ENCODE results near the gene BRD2. TPM values are rescaled to one million over a fixed set of nuclear protein-coding genes. Genes with fewer than 3 reads are reported as not detected.

The BRD2 gene
- 100 to 1,000 TPM; 238 to 291 TPM for total RNA-seq

DNA sequence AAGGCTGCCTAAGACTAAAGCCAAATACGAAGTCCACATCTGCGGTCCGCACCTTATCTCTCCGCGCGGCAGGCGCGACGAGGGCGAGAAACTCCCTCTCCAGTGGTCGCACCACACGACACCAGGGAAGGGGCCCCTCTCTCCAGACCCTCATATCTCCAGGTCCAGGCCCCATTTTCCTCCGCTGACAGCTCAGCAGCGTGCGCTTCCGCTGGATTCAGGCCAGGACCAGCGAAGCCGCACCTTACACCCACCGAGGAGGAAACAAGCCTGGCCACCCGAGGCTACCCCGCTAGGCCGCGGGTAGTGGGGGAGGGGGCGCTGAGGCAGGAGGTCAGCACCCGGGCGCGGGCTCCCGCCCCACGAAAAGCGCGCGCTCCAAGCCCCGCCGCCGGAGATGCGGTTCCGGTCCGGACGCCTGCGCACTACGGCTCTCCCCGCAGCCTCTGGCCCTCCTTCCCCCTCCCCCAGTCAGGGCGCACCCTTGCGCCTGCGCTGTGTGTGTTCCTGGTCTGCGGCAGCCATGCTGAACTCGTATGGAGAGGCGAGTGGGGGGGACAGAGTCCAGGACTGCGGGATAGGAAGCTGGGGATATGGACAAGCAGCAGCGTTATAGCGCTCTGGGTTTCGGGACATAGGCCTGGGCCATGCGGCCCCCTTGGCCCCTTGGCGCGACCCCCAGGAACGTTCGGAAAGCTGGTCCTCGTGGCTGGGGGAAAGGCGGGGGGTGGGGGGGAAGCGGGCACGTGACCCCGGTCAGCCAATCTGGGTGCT, at the start of gene BRD2:
Gene BRD2, plus strand, starts transcription at position 502 of the 774 bp plus-strand sequence. CDS start 4,305 bp downstream, outside the sequence.
- no peaks in the 10 kb centered on the region for H3K27me3 Mint-ChIP-seq (ENCODE audit: low read depth)
- DNase-seq (peak; percentile 96 to 97), ATAC-seq (replicated peaks in 1 of 2) (peak; percentile 34 to 37)
- H3K9me3 Mint-ChIP-seq, result no peaks in the 10 kb centered on the region
- H3K4me3 Mint-ChIP-seq, result peak within 1 kb of the TSS; percentile 86 to 97
- H3K27ac Mint-ChIP-seq, result peak within 1 kb of the TSS; percentile 98
- H3K4me1 Mint-ChIP-seq (ENCODE audit: low read depth), result peaks cover 34% of the 10 kb centered on the region
- H3K36me3 Mint-ChIP-seq (ENCODE audit: insufficient read depth in 2 of 2), result peaks cover 20 to 31% of the 10 kb centered on the region in 2 donors

DNA sequence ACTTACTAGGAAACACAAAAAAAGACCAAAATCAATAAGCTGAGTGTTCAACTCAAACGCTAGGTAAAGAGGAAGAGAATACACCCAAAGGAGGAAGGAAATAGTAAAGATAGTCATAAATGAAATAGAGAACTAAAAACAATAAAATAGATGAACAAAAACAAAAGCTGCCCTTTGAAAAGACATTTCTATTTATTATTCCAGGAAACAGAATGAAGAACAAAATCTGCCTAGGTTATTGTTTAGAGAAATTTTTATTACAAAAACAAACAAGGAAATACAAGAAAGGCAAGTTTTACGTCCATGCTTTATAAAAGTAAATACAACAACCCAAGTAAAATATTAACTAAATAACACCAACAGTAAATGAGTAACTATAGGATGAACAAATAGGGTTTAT, 47.7 kb upstream of the BRD2 start:
- no peaks in the 10 kb centered on the region for H3K4me1 Mint-ChIP-seq (ENCODE audit: low read depth)
- H3K27me3 Mint-ChIP-seq (ENCODE audit: low read depth), result peaks cover 7% of the 10 kb centered on the region
- peak overlapping the region; percentile 61 for H3K27ac Mint-ChIP-seq
- H3K36me3 Mint-ChIP-seq (ENCODE audit: insufficient read depth in 2 of 2), result no peaks in the 10 kb centered on the region
- DNase-seq (no peak), ATAC-seq (replicated peaks in 1 of 2) (no peak)
- H3K4me3 Mint-ChIP-seq, result no peak overlapping the region
- H3K9me3 Mint-ChIP-seq, result no peaks in the 10 kb centered on the region

DNA sequence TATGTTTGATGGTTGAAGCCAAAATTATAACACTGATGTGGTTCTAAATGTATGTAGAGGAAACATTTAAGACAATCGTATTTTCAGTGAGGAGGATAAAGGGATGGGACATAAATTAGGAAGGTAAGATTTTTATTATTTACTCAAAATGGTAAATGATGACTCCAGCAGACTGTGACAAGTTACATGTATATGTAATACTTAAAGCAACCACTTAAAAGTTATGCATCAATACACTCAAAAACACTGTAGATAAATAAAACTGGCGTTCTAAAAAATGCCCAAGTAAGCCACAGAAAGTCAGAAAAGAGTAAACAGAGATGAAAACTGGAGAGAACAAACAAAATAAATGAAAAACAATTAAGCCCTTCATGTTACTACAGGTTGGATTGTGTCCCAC, 46.3 kb upstream of the BRD2 start:
- H3K27ac Mint-ChIP-seq, result no peak overlapping the region

DNA sequence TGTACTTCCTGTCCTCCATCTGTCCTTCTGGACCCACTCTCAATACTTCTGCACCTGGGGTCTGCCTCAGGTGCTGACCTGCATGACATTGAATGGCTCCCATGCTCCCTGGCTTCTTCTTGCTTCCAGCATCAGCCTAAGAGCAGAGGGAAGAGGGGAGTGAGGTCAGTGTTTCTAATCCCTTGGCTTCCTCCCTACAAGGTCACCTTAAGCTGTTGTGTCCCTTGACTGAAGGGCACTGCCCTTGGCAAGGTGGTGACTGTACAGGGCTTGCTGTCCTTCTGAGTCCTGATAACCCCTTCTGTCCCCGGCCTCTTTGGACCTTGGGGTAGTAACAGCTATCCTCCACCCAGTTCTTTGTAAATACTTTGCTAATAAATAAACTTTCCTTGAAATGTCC, 37.2 kb upstream of the BRD2 start:
- Mint-ChIP-seq H3K4me1 (ENCODE audit: low read depth) (no peaks in the 10 kb centered on the region), H3K4me3 (no peak overlapping the region), H3K27ac (no peak overlapping the region), H3K27me3 (ENCODE audit: low read depth) (no peaks in the 10 kb centered on the region), H3K9me3 (no peaks in the 10 kb centered on the region), H3K36me3 (ENCODE audit: insufficient read depth in 2 of 2) (no peaks in the 10 kb centered on the region)
- ATAC-seq (replicated peaks in 1 of 2) (no peak), DNase-seq (no peak)

More for the DNA sequence above, 46.3 kb upstream of the BRD2 start:
- Mint-ChIP-seq H3K4me1 (ENCODE audit: low read depth) (no peaks in the 10 kb centered on the region), H3K27me3 (ENCODE audit: low read depth) (peaks cover 7% of the 10 kb centered on the region), H3K4me3 (no peak overlapping the region), H3K36me3 (ENCODE audit: insufficient read depth in 2 of 2) (no peaks in the 10 kb centered on the region), H3K9me3 (no peaks in the 10 kb centered on the region)
- DNase-seq (no peak), ATAC-seq (replicated peaks in 1 of 2) (no peak)

DNA sequence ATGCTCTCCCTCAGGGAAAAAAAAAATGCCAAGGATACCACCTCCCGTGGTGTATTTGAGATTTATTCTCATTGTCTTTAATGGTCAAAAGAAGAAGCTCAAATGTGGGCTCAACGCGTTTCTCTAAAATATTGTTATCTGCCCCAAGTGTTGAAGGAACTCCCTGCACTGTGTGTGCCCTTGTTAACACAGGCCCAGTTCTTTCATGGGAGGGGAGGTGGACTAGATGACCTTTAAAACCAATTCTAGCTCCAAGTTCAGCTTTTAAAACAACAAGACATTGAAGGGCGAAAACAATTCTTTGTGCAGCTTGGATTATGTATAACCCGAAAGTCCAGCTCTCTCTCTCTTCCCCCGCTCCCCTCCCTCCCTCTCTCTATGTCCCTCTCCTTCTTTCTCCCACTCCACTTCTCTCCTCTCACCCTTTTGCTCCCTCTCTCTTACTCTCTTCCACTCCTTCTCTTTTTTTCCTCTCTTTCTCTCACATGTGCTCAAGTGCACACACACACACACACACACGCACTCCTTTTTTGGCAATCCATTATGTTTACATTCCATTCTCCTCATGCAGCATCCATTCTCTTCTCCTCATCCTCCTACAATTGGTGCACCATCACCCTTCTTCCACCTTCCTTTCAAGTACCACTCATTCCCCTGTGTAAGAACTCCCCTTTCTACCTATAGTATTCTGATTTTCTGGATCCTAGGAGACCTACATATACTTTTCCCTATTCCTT, 36.1 kb upstream of the BRD2 start:
- no peak overlapping the region for H3K27ac Mint-ChIP-seq
- no peak overlapping the region for H3K4me3 Mint-ChIP-seq
- no peak for ATAC-seq (replicated peaks in 1 of 2)

DNA sequence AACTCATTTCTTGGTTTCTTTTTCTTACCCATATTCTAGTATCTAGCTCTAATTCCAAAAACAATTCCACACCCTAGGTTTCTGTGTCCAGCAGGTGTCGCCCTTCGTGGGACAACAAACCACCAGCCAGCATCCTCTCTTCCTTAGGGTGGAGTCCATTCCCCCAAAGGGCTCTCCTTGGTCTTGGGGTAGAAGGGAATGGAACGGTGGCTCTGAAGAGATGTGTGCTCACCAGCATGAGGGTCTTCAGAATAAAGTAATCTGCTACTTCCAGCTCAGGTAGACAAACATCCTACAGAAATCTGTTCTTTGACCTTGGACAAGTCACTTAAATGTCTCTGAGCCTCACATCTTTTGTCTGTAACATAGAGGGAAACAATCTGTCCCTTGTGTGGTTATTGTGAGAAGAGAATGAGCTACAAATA, 34.7 kb upstream of the BRD2 start:
- Mint-ChIP-seq H3K27me3 (ENCODE audit: low read depth) (no peaks in the 10 kb centered on the region), H3K4me1 (ENCODE audit: low read depth) (no peaks in the 10 kb centered on the region), H3K9me3 (no peaks in the 10 kb centered on the region), H3K4me3 (no peak overlapping the region), H3K36me3 (ENCODE audit: insufficient read depth in 2 of 2) (no peaks in the 10 kb centered on the region), H3K27ac (no peak overlapping the region)
- peak; percentile 44 to 54 for ATAC-seq (replicated peaks in 1 of 2)
- peak; percentile 72 to 73 for DNase-seq

More for the DNA sequence above, 36.1 kb upstream of the BRD2 start:
- Mint-ChIP-seq H3K9me3 (no peaks in the 10 kb centered on the region), H3K4me1 (ENCODE audit: low read depth) (no peaks in the 10 kb centered on the region), H3K27me3 (ENCODE audit: low read depth) (no peaks in the 10 kb centered on the region), H3K36me3 (ENCODE audit: insufficient read depth in 2 of 2) (no peaks in the 10 kb centered on the region)
- no peak for DNase-seq

DNA sequence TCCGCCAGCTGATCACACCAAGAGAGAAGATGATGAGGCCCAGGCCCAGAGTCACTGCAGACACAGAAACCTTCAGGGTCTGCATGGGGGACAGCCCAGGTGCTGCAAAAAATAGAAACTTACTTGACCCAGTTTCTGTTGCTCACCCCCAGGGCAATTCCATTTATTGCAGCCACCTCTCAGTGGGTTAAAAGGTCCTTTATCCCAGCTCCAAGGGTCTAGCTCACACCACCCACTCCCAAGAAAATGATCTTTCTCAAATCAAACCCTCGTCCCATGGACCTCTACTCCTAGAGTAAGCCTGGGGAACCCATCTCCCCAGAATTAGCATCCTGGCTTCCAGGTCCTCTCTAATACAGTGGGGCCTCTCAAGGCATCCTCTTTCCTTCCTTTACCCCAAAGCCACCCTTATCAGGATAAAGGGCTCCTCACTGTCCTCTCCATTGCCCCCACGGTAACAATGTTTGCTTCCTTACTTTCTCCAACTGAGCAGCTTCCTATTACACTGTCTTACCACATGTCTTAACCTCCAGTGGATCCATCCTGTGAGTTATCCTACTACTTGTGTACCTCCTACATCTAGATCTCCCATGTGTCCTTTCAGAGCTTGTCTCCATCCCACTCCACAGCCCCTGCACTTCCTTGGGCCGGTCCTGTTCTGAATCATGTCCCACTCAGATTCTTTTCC, 32.7 kb upstream of the BRD2 start:
- ATAC-seq (replicated peaks in 1 of 2), result no peak
- no peak overlapping the region for H3K4me3 Mint-ChIP-seq
- peaks cover 9% of the 10 kb centered on the region for H3K4me1 Mint-ChIP-seq (ENCODE audit: low read depth)
- DNase-seq, result no peak
- no peaks in the 10 kb centered on the region for H3K36me3 Mint-ChIP-seq (ENCODE audit: insufficient read depth in 2 of 2)
- no peaks in the 10 kb centered on the region for H3K9me3 Mint-ChIP-seq
- no peaks in the 10 kb centered on the region for H3K27me3 Mint-ChIP-seq (ENCODE audit: low read depth)
- no peak overlapping the region for H3K27ac Mint-ChIP-seq

DNA sequence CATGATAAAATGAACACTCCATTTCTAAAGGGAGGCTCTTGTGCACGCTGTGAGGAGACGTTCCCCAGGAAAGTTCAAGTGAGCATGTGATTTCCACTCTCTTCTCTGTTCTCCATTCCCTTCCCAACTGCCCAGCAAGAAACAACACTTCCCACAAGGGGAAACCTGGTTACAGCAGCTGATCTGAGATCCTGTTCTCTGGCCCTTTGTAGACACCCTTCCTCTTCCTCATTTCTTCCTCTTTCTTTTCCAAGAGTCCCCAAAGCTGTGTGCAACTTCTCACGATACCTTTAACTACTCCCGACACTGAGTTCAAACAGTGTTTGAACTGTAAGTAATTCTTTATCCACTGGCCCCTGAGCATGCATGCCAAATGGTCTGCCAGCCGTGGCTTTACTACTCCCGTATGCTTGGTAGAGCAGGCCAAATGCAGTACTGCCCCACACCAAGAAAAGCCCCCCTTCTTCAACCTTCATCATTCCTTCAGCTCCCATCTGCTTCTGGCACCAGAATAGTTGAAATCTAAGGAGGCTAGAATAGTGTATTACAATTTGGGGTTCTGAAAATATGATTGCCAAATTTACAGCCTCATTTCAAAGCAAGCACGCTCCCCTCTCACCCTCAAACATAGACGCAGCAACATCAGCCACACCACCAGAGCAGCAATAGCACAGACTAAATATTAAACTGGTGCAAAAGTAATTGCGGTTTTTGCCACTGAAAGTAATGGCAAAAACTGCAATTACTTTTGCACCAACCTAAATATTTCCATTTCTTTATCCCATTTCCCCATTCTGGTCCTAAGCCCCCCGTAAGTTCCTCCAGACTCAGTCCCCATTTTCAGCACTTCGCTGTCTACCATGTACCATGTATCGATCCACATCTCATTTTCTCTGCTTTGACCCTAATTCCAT, 31.9 kb upstream of the BRD2 start:
- no peak overlapping the region for H3K27ac Mint-ChIP-seq
- H3K4me3 Mint-ChIP-seq, result no peak overlapping the region
- H3K4me1 Mint-ChIP-seq (ENCODE audit: low read depth), result peaks cover 17% of the 10 kb centered on the region
- no peak for ATAC-seq (replicated peaks in 1 of 2)
- H3K36me3 Mint-ChIP-seq (ENCODE audit: insufficient read depth in 2 of 2), result no peaks in the 10 kb centered on the region
- H3K9me3 Mint-ChIP-seq, result no peaks in the 10 kb centered on the region
- no peaks in the 10 kb centered on the region for H3K27me3 Mint-ChIP-seq (ENCODE audit: low read depth)
- DNase-seq, result no peak

DNA sequence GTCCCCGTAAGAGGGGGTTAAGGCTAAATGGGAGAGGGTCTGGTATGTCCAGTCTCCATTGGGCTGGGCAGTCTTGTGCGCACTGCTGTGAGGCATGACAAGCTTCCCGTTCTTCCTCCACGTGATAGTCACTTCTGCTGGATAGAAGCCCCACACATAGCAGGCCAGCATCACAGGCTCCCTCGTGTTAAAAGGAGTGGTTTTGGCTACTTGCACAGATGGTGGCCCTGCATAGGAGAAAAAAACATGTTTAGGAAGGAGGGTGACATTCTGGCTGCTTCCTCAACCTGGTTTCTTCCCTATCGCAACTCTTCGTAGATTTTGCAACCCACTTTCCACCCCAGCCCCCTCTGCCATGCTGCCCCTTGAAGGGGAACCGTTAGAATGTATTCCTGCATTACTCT, 31.2 kb upstream of the BRD2 start:
- no peaks in the 10 kb centered on the region for H3K36me3 Mint-ChIP-seq (ENCODE audit: insufficient read depth in 2 of 2)
- no peaks in the 10 kb centered on the region for H3K9me3 Mint-ChIP-seq
- ATAC-seq (replicated peaks in 1 of 2) (no peak), DNase-seq (no peak)
- H3K4me1 Mint-ChIP-seq (ENCODE audit: low read depth), result peaks cover 24% of the 10 kb centered on the region
- H3K4me3 Mint-ChIP-seq, result no peak overlapping the region
- H3K27me3 Mint-ChIP-seq (ENCODE audit: low read depth), result no peaks in the 10 kb centered on the region
- no peak overlapping the region for H3K27ac Mint-ChIP-seq

DNA sequence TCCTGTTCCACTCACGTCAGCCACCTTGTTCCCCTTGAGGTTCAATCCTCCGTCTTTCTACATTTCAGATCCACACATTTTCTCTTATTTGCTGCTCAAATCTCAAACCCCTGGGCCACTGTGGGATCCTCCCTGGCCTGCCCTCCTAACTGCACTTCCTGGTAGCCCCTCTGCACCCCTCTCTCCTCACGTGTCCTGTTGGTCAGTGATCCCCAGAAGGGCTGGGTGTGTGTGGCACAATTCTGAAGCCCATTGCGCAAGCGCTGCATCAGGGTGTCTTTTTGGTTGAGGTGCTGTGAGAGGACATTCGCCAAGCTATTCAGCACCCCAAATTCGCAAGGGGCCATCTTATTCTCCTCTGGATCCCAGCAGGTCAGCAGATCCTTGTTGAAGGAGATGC, 29.9 kb upstream of the BRD2 start:
- ATAC-seq (replicated peaks in 1 of 2), result no peak
- Mint-ChIP-seq H3K36me3 (ENCODE audit: insufficient read depth in 2 of 2) (no peaks in the 10 kb centered on the region), H3K27me3 (ENCODE audit: low read depth) (no peaks in the 10 kb centered on the region), H3K4me1 (ENCODE audit: low read depth) (peaks cover 37% of the 10 kb centered on the region), H3K4me3 (no peak overlapping the region), H3K9me3 (no peaks in the 10 kb centered on the region), H3K27ac (no peak overlapping the region)
- DNase-seq, result no peak

DNA sequence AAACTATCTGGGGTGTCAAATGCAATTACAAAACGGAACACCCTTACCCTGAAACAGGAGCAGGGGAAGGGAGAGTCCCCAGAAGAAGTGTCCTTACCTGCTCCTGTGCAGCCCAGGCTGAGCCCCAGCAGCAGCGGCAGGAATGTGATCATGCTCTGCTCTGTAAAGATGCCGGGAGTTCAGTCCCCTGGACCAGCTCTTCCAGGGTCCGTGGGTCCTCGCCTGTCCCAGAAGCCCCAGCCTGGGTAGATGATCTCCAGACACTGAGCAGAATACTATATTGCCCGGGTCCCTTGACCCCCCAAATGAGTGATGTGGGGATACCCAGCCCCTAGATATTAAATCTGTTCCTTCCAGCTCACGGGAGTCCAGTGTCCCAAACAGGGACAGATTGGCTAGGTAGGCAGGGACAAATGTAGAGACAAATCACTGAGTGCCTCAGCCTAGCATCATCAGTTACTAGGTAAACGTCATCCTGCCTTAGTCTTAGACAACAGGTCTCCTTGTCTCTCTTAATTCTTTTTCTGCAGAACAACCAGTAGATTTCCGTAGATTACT, 27.7 kb upstream of the BRD2 start, which contains the start of gene HLA-DMB:
Gene HLA-DMB, minus strand, starts transcription at position 373 of the 558 bp plus-strand sequence. Its CDS starts 221 bp downstream, at position 152.
- H3K36me3 Mint-ChIP-seq (ENCODE audit: insufficient read depth in 2 of 2), result peaks cover 0 to 2% of the 10 kb centered on the region in 2 donors
- H3K4me3 Mint-ChIP-seq, result peak within 1 kb of the TSS; percentile 84 to 88
- H3K27me3 Mint-ChIP-seq (ENCODE audit: low read depth), result no peaks in the 10 kb centered on the region
- ATAC-seq (replicated peaks in 1 of 2) (peak; percentile 92 to 93), DNase-seq (peak; percentile 57 to 63)
- H3K9me3 Mint-ChIP-seq, result peaks cover 0 to under 1% of the 10 kb centered on the region in 2 donors
- peaks cover 59% of the 10 kb centered on the region for H3K4me1 Mint-ChIP-seq (ENCODE audit: low read depth)
- peak within 1 kb of the TSS; percentile 92 for H3K27ac Mint-ChIP-seq

DNA sequence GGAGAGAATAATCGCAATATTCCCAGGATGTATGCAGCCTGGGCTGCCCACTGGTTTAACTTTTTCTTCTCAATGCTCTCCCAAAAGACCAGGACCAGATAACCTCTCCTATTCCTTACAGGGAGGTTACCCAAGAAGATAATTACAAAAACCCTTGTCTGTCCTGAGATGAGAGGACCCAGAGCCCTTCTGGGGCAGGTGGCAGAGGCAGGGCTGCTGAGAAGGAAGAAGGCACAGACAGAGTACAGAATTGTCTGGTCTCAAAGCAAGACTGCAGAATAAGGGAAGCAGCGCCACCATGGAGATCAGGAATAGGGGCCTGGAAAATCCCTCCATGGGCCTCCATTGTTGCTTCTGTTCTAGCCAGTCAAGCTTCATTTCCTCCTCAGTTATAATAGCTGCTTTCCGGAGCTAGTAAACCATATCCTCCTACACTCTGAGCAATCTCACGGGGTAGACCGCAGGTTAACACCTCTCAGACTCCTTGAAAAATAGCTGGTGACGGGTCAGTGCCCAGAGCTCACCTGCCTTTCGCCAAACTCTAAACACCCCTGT, 27.1 kb upstream of the BRD2 start:
- Mint-ChIP-seq H3K4me1 (ENCODE audit: low read depth) (peaks cover 61% of the 10 kb centered on the region), H3K9me3 (peaks cover 0 to 1% of the 10 kb centered on the region in 2 donors), H3K4me3 (peak overlapping the region; percentile 84 to 88), H3K27ac (peak overlapping the region; percentile 92), H3K36me3 (ENCODE audit: insufficient read depth in 2 of 2) (peaks cover 0 to 2% of the 10 kb centered on the region in 2 donors), H3K27me3 (ENCODE audit: low read depth) (no peaks in the 10 kb centered on the region)
- DNase-seq (peak; percentile 62 to 68), ATAC-seq (replicated peaks in 1 of 2) (peak; percentile 79 to 83)
